GM18526 (cell line): ENCODE data around the gene DYRK1A.

Experiments
- POLR2A ChIP-seq: IDR thresholded peaks from 3 replicates; pipeline ENCODE4 v1.6.1; 2011; ENCODE audit not compliant: insufficient read length; ENCODE audit errors: extremely low read depth

DYRK1A gene

GRCh38 chr21:37396855-37397254, 30.3 kb downstream of the DYRK1A start:
- TF ChIP-seq POLR2A = no peak

GRCh38 chr21:37398697-37399096, 32.1 kb downstream of the DYRK1A start:
- no peak for TF ChIP-seq POLR2A

- no peak for TF ChIP-seq POLR2A
These were observed 35.8 kb downstream of the DYRK1A start for GRCh38 chr21:37402251-37402867.

GRCh38 chr21:37405629-37406028, 39.1 kb downstream of the DYRK1A start:
- TF ChIP-seq POLR2A = no peak

- no peak for TF ChIP-seq POLR2A
These were observed 41.3 kb downstream of the DYRK1A start for GRCh38 chr21:37407719-37408420.

GRCh38 chr21:37408464-37409193, 42.1 kb downstream of the DYRK1A start:
- no peak for TF ChIP-seq POLR2A

- no peak for TF ChIP-seq POLR2A
These were observed 44.1 kb downstream of the DYRK1A start for GRCh38 chr21:37410639-37411038.

- TF ChIP-seq POLR2A = no peak
These were observed 46.2 kb downstream of the DYRK1A start for GRCh38 chr21:37412603-37413360.

- no peak for TF ChIP-seq POLR2A
These were observed 47.1 kb downstream of the DYRK1A start for GRCh38 chr21:37413553-37414291.

GRCh38 chr21:37414292-37415253, 48.0 kb downstream of the DYRK1A start:
- no peak for TF ChIP-seq POLR2A

GRCh38 chr21:37415939-37416338, 49.4 kb downstream of the DYRK1A start:
- TF ChIP-seq POLR2A = no peak

GRCh38 chr21:37416914-37417313, 50.3 kb downstream of the DYRK1A start:
- no peak for TF ChIP-seq POLR2A

GRCh38 chr21:37419228-37419906, 52.8 kb downstream of the DYRK1A start:
- TF ChIP-seq POLR2A = no peak
